Neural progenitor cell (in vitro differentiated cells): Measurements from ENCODE around the gene PHEX.

Experiments
- EZH2 ChIP-seq: fragments of 200-600 bp; sonication (generic); IDR thresholded peaks from 2 replicates; pipeline ENCODE4 v1.6.1; 2017; ENCODE audit warnings: antibody characterized with exemption, mild to moderate bottlenecking, moderate library complexity
- TF ChIP-seq, protein P1 (sequence below): fragments of 200-600 bp; sonication (generic); IDR thresholded peaks from 2 replicates; pipeline ENCODE4 v1.5.1; 2017; ENCODE audit warnings: antibody characterized with exemption, mild to moderate bottlenecking

DNA sequence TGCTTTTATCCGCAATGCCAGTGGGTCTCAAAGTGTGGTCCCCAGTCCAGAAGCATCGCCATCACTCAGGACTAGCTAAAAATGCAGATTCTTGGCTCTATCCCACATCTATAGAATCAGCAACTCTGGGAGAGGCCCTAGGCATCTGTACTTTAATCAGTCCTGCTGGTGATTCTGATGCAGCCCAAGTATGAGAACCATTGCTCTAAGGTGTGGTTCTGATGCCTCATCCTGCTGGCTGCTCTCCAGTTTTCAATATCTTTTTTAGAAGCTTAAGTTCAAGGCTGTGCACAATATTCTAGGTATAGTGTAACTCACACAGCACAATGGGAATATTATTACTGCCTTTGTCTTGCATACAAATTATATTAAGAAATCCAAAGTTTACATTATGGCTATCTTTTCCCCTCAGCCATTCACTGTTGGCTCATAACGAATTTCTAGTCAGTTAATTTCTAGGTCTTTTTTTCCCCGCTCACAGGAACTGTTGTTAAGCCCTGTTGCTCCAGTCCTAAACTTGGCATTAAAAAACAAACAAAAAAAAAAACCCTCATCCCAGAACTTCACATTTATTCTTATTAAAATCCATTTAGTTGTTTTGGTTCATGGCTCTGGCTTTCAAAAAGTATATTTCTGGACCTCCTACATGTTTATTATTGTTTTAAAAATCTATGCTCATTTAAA lies 109.1 kb downstream of the PHEX start:
- TF ChIP-seq, protein P1, sequence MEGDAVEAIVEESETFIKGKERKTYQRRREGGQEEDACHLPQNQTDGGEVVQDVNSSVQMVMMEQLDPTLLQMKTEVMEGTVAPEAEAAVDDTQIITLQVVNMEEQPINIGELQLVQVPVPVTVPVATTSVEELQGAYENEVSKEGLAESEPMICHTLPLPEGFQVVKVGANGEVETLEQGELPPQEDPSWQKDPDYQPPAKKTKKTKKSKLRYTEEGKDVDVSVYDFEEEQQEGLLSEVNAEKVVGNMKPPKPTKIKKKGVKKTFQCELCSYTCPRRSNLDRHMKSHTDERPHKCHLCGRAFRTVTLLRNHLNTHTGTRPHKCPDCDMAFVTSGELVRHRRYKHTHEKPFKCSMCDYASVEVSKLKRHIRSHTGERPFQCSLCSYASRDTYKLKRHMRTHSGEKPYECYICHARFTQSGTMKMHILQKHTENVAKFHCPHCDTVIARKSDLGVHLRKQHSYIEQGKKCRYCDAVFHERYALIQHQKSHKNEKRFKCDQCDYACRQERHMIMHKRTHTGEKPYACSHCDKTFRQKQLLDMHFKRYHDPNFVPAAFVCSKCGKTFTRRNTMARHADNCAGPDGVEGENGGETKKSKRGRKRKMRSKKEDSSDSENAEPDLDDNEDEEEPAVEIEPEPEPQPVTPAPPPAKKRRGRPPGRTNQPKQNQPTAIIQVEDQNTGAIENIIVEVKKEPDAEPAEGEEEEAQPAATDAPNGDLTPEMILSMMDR = no peak
- no peak for TF ChIP-seq EZH2
